Erythroblast (primary cell): Measurements from ENCODE around the gene CACNA1I.

Experiments used
- DNase-seq, 2 experiments: peaks; one replicate each; lab custom pipeline; 2025; lab: John Stamatoyannopoulos, UW
- GATA1 ChIP-seq: IDR thresholded peaks from 2 replicates; pipeline ENCODE4 v1.6.1; 2011; ENCODE audit warnings: low read depth, mild to moderate bottlenecking, control low read depth, low read length, moderate library complexity
- POLR2A ChIP-seq: IDR thresholded peaks from 2 replicates; pipeline ENCODE4 v1.6.1; 2011; ENCODE audit warnings: mild to moderate bottlenecking, low read length

Gene CACNA1I

DNA sequence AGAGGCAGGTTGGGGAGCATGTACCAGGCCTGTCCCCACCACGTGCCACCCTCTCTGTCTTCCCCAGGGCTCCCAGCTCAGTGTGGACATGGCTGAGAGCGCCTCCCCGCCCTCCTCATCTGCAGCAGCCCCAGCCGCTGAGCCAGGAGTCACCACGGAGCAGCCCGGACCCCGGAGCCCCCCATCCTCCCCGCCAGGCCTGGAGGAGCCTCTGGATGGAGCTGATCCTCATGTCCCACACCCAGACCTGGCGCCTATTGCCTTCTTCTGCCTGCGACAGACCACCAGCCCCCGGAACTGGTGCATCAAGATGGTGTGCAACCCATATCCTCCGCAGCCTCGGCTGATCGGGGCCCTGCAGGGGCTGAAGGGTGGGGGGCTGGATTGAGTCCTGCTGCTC is at the start of gene CACNA1I:
TSS of gene CACNA1I (plus strand) at position 89 of the 400 bp plus-strand sequence. CDS start at position 89, 0 bp downstream.
- no peak for DNase-seq
- no peak for TF ChIP-seq POLR2A
- TF ChIP-seq GATA1 = no peak

DNA sequence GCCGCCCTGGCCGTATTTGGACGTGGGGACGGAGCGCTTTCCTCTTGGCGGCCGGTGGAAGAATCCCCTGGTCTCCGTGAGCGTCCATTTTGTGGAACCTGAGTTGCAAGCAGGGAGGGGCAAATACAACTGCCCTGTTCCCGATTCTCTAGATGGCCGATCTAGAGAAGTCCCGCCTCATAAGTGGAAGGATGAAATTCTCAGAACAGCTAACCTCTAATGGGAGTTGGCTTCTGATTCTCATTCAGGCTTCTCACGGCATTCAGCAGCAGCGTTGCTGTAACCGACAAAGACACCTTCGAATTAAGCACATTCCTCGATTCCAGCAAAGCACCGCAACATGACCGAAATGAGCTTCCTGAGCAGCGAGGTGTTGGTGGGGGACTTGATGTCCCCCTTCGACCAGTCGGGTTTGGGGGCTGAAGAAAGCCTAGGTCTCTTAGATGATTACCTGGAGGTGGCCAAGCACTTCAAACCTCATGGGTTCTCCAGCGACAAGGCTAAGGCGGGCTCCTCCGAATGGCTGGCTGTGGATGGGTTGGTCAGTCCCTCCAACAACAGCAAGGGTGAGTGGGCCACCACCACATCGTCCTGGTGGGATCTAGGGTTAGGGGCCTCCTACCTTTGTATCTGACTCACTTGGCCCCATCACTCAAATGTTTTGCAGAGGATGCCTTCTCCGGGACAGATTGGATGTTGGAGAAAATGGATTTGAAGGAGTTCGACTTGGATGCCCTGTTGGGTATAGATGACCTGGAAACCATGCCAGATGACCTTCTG is 49.3 kb upstream of the CACNA1I start:
- peak; percentile 68 to 89 for DNase-seq

DNA sequence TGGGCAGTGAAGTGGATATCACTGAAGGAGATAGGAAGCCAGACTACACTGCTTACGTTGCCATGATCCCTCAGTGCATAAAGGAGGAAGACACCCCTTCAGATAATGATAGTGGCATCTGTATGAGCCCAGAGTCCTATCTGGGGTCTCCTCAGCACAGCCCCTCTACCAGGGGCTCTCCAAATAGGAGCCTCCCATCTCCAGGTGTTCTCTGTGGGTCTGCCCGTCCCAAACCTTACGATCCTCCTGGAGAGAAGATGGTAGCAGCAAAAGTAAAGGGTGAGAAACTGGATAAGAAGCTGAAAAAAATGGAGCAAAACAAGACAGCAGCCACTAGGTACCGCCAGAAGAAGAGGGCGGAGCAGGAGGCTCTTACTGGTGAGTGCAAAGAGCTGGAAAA is 48.5 kb upstream of the CACNA1I start:
- DNase-seq = peak in 1 of 2 experiments; percentile 55

DNA sequence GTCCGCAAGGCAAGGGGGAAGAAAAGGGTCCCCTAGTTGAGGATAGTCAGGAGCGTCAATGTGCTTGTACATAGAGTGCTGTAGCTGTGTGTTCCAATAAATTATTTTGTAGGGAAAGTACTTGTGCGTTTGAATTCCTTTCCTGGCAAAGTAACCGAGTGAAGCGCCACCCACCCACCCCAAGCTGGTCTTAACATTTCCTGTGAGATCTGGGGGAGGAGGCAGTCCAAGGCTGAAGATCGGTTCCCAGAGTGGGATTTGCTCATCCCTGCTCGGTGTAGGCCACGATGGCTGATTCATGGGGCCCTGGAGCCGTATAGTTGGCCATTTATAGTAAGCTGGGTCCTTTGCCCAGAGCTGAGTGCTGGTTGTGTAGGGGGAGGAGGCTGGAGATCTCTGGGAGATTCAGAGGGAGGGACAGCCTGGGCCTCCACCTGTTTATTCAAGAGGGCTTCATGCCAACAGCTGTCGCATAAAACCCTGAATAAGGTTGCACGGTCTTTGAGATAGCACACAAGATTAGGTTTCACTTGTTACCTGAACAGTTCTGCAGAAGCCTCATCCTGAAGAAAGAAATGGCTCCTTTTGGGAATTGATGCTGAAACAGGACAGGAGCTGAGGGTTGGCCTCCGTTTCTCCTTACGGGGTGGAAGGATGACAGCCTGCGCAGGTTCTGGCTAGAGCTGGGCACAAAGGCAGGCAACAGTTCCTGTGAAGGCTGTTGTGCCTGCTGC is 47.8 kb upstream of the CACNA1I start:
- peak; percentile 68 for TF ChIP-seq POLR2A
- TF ChIP-seq GATA1 = no peak
- peak; percentile 65 to 74 for DNase-seq

DNA sequence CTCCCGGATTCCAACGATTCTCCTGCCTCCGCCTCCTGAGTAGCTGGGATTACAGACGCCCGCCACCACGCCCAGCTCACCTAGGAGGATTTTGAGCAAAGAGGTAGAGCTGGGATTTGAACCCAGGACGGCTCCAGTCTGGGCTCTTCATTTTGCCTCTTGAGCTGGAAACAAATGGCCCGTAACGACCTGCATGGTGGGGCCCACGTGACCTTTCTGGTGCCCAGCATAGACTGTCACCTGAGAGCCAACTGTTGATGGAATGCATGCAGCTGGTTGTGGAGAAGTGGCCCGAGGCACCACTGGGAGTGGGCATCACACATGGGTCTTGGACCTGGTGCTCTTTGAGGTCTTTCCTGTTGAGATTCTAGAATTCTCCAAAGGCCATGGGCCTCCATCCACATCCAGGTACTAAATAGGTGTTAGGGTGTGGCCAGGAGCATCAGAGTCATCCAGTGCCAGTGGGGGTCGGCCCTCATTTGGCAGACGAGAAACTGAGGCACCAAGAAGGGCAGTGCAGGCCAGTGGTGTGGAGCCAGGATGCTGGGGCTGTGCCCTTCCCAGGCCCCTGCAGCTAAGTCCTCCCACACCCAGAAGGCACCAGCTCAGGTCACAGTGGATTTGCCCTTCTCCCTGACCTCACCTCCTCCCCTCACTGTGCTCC is 46.3 kb upstream of the CACNA1I start:
- peak in 1 of 2 experiments; percentile 39 for DNase-seq
- TF ChIP-seq GATA1 = no peak
- TF ChIP-seq POLR2A = peak; percentile 22

DNA sequence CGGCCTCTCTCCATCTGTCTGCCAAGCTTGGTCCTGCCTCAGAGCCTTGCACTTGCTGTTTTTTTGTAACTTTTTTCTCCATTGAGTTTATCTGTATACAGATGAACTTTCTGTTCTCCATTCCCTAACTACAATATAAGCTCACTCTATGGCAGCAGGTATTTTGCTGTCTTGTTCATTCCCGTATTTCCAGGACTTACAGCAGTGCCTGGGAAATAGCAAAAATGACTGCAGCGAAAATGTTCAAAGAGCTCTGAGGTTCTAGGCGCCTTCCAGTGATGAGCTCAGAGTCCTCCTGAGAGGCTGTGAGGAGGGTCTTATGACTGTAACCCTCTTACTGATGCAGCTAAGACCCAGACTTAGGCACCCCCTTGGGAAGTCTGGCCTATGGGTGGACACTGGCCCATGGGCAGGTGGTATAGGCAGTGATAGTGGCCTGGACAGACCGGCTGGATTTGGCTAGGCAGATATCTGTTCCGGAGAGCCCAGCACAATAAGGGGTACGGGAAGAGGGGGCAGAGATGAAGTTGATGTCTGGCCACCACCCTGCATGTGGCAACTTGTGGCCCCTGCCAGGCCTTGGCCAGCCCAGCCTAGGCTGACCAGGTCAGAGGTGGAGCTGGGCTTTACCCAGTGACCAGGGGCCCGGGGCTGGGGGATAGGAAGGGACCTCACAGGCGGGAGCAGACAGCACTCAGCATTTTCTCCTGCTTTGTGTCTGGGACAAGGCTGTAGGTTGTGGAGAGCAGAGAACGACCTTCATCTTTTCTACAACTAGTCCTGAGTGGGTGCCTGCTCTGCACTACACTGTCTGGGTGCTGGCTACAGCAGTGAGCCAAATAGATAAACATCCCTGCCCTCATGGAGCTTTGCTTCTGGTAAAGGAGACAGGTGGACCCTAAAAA is 45.5 kb upstream of the CACNA1I start:
- DNase-seq = peak in 1 of 2 experiments; percentile 34
- TF ChIP-seq POLR2A (no peak), GATA1 (no peak)

DNA sequence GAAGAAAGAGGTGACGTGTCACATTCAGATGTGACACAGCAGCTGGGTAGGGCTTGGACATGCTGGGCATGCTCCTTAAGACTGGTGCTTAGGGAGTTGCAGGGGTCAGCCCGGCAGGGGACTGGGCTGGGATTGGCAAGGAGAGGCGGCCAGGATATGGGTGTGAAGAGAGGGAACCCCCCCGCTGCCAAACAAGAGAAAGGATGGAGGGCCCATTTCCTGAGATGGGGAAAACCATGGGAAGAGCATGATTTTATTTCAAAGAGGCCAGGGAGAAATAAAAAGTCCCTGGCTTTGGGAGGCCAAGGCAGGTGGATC is 44.9 kb upstream of the CACNA1I start:
- DNase-seq = no peak

DNA sequence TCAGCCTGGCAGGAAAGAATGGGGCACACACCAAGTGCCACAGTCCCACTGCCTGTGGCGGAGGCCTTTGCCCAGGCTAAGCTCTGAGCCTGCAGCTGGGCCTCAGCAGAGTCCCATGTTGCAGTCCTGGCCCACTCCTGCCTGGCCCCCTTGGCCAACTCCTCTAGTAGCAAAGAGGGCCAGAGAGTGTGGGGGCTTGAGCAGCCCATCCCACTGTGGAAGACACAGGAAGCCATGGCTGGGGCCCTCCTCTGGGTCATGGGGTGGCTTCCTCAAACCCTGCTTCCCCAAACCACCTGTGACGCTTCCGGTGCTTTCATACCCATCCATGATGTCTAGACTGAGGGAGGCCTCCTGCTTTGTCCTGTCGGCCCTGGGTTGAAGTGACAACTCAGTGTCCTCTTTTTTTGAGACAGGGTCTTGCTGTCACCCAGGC is 43.8 kb upstream of the CACNA1I start:
- DNase-seq = no peak
- TF ChIP-seq GATA1 = no peak
- no peak for TF ChIP-seq POLR2A

More for the DNA sequence above, 44.9 kb upstream of the CACNA1I start:
- TF ChIP-seq GATA1 (no peak), POLR2A (no peak)

DNA sequence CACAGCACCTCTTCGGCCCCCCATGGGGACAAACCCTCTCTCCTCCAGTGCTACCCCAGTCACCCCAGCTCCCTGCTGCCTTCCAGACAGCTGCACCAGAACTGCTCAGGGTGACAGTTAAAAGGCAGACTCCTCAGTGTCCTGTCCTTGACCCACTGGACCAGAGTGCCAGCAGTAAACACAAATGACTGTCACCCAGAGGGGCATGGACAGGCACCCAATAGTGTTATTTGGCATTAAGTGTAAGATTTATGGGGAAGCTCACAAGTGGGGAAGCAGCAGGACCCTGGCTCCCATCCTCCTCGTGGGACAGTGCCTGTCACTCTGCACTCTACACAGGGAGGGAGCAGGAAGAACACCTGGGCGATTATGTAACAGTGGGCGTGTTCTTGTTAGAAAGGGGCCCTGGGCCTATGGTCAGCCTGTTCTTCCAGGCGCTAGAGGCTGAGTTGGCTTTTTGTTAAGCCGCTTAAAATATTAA is 43.0 kb upstream of the CACNA1I start:
- TF ChIP-seq GATA1 = no peak
- peak; percentile 23 for TF ChIP-seq POLR2A
- DNase-seq = no peak

DNA sequence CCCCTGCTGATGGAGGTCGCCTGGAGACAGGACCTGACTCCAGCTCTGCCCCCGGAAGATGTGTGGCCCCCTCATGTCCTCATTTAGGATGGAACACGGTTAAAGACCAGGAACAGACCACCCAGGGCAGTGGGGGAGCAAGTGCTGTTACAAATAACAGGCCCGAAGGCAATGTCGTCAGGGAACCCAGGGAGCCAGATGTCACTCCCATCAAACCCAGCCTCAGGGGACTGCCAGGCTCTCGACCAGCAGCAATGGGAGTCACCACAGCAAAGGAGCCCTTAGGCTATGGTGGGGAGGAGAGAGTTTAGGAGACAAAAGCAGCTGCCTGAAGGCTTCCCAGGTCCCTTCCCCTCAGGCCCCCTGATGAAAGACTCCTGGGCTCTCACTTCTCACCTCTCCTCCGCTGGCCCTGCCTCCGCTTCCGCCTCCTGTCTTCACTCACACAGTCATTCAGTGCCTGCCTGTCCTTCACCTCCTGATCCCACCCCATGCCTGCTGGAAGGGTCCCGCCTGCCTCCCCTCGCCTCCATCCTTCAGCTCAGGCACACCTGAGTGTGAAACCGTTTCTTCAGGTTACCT is 42.4 kb upstream of the CACNA1I start:
- TF ChIP-seq POLR2A (no peak), GATA1 (no peak)
- DNase-seq = no peak

DNA sequence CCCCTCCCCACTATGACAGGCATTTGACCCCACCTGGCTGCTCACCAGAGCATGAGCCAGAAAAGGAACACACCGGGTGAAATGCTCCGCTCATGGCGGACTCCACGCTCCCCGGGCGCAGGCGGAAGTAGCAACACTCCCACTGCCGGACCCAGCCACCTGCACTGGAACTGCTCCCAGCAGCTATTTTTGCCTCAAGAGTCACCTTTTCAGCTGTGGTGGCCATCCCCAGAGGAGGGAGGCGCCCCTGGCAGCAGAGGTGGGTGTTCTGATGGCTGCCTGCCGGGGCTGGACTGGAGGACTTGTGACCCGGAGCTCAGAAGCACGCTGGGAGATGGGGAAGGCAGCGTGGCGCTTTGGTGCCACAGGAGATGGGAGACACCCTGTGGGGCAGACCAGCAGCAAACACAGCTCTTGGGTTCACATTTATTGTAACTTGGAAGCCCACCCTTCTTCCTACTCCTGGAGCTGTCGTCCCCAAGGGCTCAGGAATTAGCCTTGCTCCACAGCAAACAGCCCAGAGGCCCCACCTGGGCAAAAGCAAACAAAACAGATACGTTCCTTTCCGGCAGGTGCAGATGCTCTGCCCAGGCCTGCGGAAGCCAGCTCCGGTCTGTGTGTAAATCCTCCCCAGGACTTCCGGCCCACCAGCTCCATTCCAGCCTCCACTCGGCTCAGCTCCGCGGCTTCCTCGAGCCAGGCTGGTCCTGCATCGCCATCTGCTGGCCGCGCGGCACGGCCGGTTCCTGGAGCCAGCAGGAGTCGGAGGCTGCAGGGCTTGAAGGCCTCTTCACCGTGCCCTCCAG is 41.7 kb upstream of the CACNA1I start:
- DNase-seq = peak; percentile 95 to 97
- no peak for TF ChIP-seq GATA1
- TF ChIP-seq POLR2A = no peak

DNA sequence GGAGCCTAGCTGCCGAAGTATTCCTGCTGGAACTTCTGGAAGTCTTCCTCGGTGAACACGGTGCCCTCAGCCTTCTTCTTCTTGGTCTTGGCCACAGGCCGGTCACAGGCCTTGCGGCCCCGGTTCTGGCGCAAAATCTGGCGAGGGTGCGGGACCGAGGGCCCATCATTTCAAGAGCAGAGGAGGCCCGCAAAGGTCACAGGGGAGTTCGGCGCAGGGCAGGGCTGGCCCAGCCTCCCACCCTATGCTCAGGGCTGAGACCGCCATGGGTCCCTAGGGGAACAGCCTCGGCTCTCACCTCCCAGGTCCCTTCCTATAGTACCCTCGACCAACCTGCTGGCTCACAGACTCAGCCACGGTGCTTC is 41.1 kb upstream of the CACNA1I start:
- no peak for TF ChIP-seq GATA1
- no peak for DNase-seq
